Ishikawa (cell line): ENCODE data around the gene SMTNL2.

Experiments
- CEBPB ChIP-seq: IDR thresholded peaks from 2 replicates; pipeline ENCODE4 v1.6.1; 2012
- CREB1 ChIP-seq: IDR thresholded peaks from 2 replicates; pipeline ENCODE4 v1.6.1; 2012; ENCODE audit warnings: low read depth
- EGR1 ChIP-seq: IDR thresholded peaks from 2 replicates; pipeline ENCODE4 v1.6.1; 2012
- EP300 ChIP-seq: IDR thresholded peaks from 2 replicates; pipeline ENCODE4 v1.6.1; 2012; ENCODE audit warnings: borderline replicate concordance
- FOXM1 ChIP-seq: IDR thresholded peaks from 2 replicates; pipeline ENCODE4 v1.6.1; 2012; ENCODE audit warnings: low read depth, borderline replicate concordance
- NFIC ChIP-seq: IDR thresholded peaks from 2 replicates; pipeline ENCODE4 v1.6.1; 2012
- RAD21 ChIP-seq: IDR thresholded peaks from 2 replicates; pipeline ENCODE4 v1.6.1; 2012; ENCODE audit warnings: low read depth
- REST ChIP-seq: IDR thresholded peaks from 2 replicates; pipeline ENCODE4 v1.6.1; 2012; ENCODE audit warnings: low read depth, mild to moderate bottlenecking
- TAF1 ChIP-seq: IDR thresholded peaks from 2 replicates; pipeline ENCODE4 v1.6.1; 2012; ENCODE audit warnings: low read depth, mild to moderate bottlenecking
- TCF12 ChIP-seq: IDR thresholded peaks from 2 replicates; pipeline ENCODE4 v1.6.1; 2012; ENCODE audit warnings: low read depth
- TEAD4 ChIP-seq: IDR thresholded peaks from 2 replicates; pipeline ENCODE4 v1.6.1; 2012
- USF1 ChIP-seq: IDR thresholded peaks from 2 replicates; pipeline ENCODE4 v1.6.1; 2012
- YY1 ChIP-seq: IDR thresholded peaks from 2 replicates; pipeline ENCODE4 v1.6.1; 2012; ENCODE audit warnings: low read depth
- ZBTB7A ChIP-seq: IDR thresholded peaks from 2 replicates; pipeline ENCODE4 v1.6.1; 2012; ENCODE audit warnings: low read depth
- TF ChIP-seq, protein P1 (sequence below): IDR thresholded peaks from 2 replicates; pipeline ENCODE4 v1.6.1; 2012

The SMTNL2 gene

GRCh38 chr17:4555873-4556759, 28.2 kb upstream of the SMTNL2 start:
- TF ChIP-seq EP300 = no peak
- TF ChIP-seq ZBTB7A = no peak
- no peak for TF ChIP-seq EGR1
- TF ChIP-seq REST = no peak
- no peak for TF ChIP-seq FOXM1
- TF ChIP-seq USF1 = no peak
- no peak for TF ChIP-seq TEAD4
- no peak for TF ChIP-seq TCF12
- no peak for TF ChIP-seq TAF1
- TF ChIP-seq NFIC = no peak
- TF ChIP-seq CEBPB = no peak
- no peak for TF ChIP-seq RAD21
- TF ChIP-seq YY1 = no peak
- no peak for TF ChIP-seq CREB1
- TF ChIP-seq, protein P1, sequence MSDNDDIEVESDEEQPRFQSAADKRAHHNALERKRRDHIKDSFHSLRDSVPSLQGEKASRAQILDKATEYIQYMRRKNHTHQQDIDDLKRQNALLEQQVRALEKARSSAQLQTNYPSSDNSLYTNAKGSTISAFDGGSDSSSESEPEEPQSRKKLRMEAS = no peak

DNA sequence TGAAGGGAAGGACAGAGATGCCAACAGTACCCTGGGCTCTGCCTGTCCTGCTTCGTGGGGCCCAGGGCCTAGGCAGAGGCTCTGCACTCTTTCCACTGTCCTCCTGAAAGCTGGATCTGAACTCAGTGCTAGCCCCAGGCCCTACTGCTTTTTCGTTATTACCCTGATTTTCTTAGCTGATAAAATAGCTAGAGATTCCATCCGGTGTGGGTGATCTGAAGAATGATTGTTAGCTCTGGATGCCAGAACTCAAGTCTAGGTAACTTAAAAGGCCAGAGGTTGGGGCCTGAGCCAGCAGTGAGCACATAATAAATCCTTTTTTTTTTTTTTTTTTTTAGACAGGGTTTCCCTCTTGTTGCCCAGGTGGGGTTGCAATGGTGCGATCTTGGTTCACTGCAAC, 27.3 kb upstream of the SMTNL2 start:
- TF ChIP-seq REST (no peak), FOXM1 (no peak), TAF1 (no peak), CEBPB (no peak), EP300 (no peak), USF1 (no peak), RAD21 (no peak), TEAD4 (no peak), NFIC (no peak), TCF12 (no peak), YY1 (no peak), EGR1 (no peak), ZBTB7A (no peak), CREB1 (no peak)
- TF ChIP-seq, protein P1 = no peak

- TF ChIP-seq EP300 = no peak
- TF ChIP-seq TCF12 = no peak
- TF ChIP-seq REST = no peak
- TF ChIP-seq RAD21 = no peak
Observed at GRCh38 chr17:4557626-4558346, 26.5 kb upstream of the SMTNL2 start.
